HEK293 (cell line): ENCODE data around the gene ARTN.

Experiments used
- HOXC10 ChIP-seq: sonication (generic); formaldehyde crosslinking; IDR thresholded peaks from 2 replicates; pipeline ENCODE4 v1.8.1; 2023; ENCODE audit warnings: mild to moderate bottlenecking, missing genetic modification reagents
- HOXD13 ChIP-seq: sonication (generic); formaldehyde crosslinking; IDR thresholded peaks from 2 replicates; pipeline ENCODE4 v1.8.0; 2022; ENCODE audit warnings: missing genetic modification reagents, borderline replicate concordance
- IKZF3 ChIP-seq: fragments of 450-650 bp; IDR thresholded peaks from 2 replicates; pipeline ENCODE4 v1.5.0; 2018; ENCODE audit warnings: missing biosample characterization, mild to moderate bottlenecking, missing genetic modification characterization, moderate library complexity
- SCRT1 ChIP-seq: fragments of 450-650 bp; formaldehyde crosslinking; IDR thresholded peaks from 2 replicates; pipeline ENCODE4 v1.5.1; 2016; ENCODE audit warnings: missing biosample characterization, missing genetic modification characterization, borderline replicate concordance
- TRIM28 ChIP-seq: IDR thresholded peaks from 2 replicates; pipeline ENCODE4 v1.6.1; 2011; ENCODE audit warnings: low read length, control low read depth, borderline replicate concordance
- ZBTB7A ChIP-seq: fragments of 450-650 bp; formaldehyde crosslinking; IDR thresholded peaks from 2 replicates; pipeline ENCODE4 v1.5.1; 2016; ENCODE audit warnings: low read depth, missing biosample characterization, missing genetic modification characterization
- ZNF133 ChIP-seq: fragments of 450-650 bp; formaldehyde crosslinking; IDR thresholded peaks from 2 replicates; pipeline ENCODE4 v1.5.1; 2016; ENCODE audit warnings: missing biosample characterization, missing genetic modification characterization
- ZNF184 ChIP-seq: fragments of 450-650 bp; IDR thresholded peaks from 2 replicates; pipeline ENCODE4 v1.5.1; 2018; ENCODE audit warnings: missing biosample characterization, mild to moderate bottlenecking, missing genetic modification characterization
- ZNF248 ChIP-seq: fragments of 450-650 bp; formaldehyde crosslinking; IDR thresholded peaks from 2 replicates; pipeline ENCODE4 v1.5.1; 2017; ENCODE audit warnings: missing biosample characterization, missing genetic modification characterization
- ZNF426 ChIP-seq: fragments of 450-650 bp; formaldehyde crosslinking; IDR thresholded peaks from 2 replicates; pipeline ENCODE4 v1.5.1; 2017; ENCODE audit warnings: missing biosample characterization, missing genetic modification characterization, mild to moderate bottlenecking, inconsistent platforms, moderate library complexity
- ZNF529 ChIP-seq: fragments of 450-650 bp; formaldehyde crosslinking; IDR thresholded peaks from 2 replicates; pipeline ENCODE4 v1.5.1; 2017; ENCODE audit warnings: missing genetic modification characterization, missing biosample characterization; ENCODE audit not compliant: insufficient replicate concordance
- ZNF621 ChIP-seq: fragments of 450-650 bp; formaldehyde crosslinking; IDR thresholded peaks from 2 replicates; pipeline ENCODE4 v1.5.1; 2017; ENCODE audit warnings: missing biosample characterization, missing genetic modification characterization
- ZNF629 ChIP-seq: fragments of 450-650 bp; formaldehyde crosslinking; IDR thresholded peaks from 2 replicates; pipeline ENCODE4 v1.5.1; 2017; ENCODE audit warnings: missing biosample characterization, missing genetic modification characterization
- ZNF670 ChIP-seq: fragments of 450-650 bp; formaldehyde crosslinking; IDR thresholded peaks from 2 replicates; pipeline ENCODE4 v1.5.1; 2016; ENCODE audit warnings: missing biosample characterization, missing genetic modification characterization, low read depth
- ZNF76 ChIP-seq: fragments of 450-650 bp; formaldehyde crosslinking; IDR thresholded peaks from 2 replicates; pipeline ENCODE4; 2016; ENCODE audit warnings: low read depth, missing biosample characterization, missing genetic modification characterization, borderline replicate concordance
- ZNF791 ChIP-seq: fragments of 450-650 bp; formaldehyde crosslinking; IDR thresholded peaks from 2 replicates; pipeline ENCODE4 v1.5.1; 2016; ENCODE audit warnings: missing biosample characterization, missing genetic modification characterization
- ZSCAN23 ChIP-seq: fragments of 450-650 bp; formaldehyde crosslinking; IDR thresholded peaks from 2 replicates; pipeline ENCODE4 v1.5.1; 2016; ENCODE audit warnings: missing biosample characterization, missing genetic modification characterization
- ZXDB ChIP-seq: fragments of 450-650 bp; formaldehyde crosslinking; IDR thresholded peaks from 2 replicates; pipeline ENCODE4 v1.5.1; 2016; ENCODE audit warnings: missing biosample characterization, missing genetic modification characterization
- TF ChIP-seq, protein P1 (sequence below): fragments of 450-650 bp; formaldehyde crosslinking; IDR thresholded peaks from 2 replicates; pipeline ENCODE4 v1.5.1; 2016; ENCODE audit warnings: missing biosample characterization, missing genetic modification characterization, low read depth
- TF ChIP-seq, protein P2 (sequence below): fragments of 450-650 bp; formaldehyde crosslinking; IDR thresholded peaks from 2 replicates; pipeline ENCODE4 v1.5.1; 2016; ENCODE audit warnings: missing biosample characterization, missing genetic modification characterization, borderline replicate concordance
- TF ChIP-seq, protein P3 (sequence below): fragments of 450-650 bp; formaldehyde crosslinking; IDR thresholded peaks from 2 replicates; pipeline ENCODE4 v1.5.1; 2016; ENCODE audit warnings: missing biosample characterization, missing genetic modification characterization
- TF ChIP-seq, protein P4 (sequence below): fragments of 450-650 bp; formaldehyde crosslinking; IDR thresholded peaks from 2 replicates; pipeline ENCODE4 v1.5.1; 2016; ENCODE audit warnings: missing biosample characterization, missing genetic modification characterization, low read depth
- TF ChIP-seq, protein P5 (sequence below): fragments of 450-650 bp; formaldehyde crosslinking; IDR thresholded peaks from 2 replicates; pipeline ENCODE4 v1.5.1; 2016; ENCODE audit warnings: missing biosample characterization, missing genetic modification characterization
- TF ChIP-seq, protein P6 (sequence below): fragments of 450-650 bp; formaldehyde crosslinking; IDR thresholded peaks from 2 replicates; pipeline ENCODE4 v1.5.1; 2016; ENCODE audit warnings: missing biosample characterization, missing genetic modification characterization
- TF ChIP-seq, protein P7 (sequence below): fragments of 450-650 bp; formaldehyde crosslinking; IDR thresholded peaks from 2 replicates; pipeline ENCODE4 v1.5.1; 2016; ENCODE audit warnings: missing biosample characterization, missing genetic modification characterization

Gene ARTN

DNA sequence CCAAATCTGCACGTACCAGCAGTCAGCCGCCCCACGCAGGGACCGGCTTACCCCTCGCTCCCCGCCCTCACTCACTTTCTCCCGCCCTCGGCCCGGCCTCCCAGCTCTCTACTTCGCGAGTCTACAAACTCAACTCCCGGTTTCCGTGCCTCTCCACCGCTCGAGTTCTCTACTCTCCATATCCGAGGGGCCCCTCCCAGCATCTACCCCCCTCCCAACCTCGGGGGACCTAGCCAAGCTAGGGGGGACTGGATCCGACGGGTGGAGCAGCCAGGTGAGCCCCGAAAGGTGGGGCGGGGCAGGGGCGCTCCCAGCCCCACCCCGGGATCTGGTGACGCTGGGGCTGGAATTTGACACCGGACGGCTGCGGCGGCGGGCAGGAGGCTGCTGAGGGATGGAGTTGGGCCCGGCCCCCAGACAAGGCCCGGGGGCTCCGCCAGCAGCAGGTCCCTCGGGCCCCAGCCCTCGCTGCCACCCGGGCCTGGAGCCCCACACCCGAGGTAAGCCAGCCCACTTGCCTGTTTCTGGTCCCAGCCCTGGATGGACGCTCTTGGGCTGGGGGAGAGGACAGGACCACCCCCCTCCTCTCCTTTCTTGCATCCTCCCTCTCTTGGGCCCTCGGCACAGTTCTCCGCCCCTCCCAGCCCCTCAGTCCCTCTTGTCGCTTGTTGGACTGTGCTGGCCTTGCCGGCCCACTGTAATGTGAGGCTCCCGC is at the start of gene ARTN (continued):
- TF ChIP-seq, protein P1, sequence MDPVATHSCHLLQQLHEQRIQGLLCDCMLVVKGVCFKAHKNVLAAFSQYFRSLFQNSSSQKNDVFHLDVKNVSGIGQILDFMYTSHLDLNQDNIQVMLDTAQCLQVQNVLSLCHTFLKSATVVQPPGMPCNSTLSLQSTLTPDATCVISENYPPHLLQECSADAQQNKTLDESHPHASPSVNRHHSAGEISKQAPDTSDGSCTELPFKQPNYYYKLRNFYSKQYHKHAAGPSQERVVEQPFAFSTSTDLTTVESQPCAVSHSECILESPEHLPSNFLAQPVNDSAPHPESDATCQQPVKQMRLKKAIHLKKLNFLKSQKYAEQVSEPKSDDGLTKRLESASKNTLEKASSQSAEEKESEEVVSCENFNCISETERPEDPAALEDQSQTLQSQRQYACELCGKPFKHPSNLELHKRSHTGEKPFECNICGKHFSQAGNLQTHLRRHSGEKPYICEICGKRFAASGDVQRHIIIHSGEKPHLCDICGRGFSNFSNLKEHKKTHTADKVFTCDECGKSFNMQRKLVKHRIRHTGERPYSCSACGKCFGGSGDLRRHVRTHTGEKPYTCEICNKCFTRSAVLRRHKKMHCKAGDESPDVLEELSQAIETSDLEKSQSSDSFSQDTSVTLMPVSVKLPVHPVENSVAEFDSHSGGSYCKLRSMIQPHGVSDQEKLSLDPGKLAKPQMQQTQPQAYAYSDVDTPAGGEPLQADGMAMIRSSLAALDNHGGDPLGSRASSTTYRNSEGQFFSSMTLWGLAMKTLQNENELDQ = no peak
- TF ChIP-seq ZNF76 (tag by site-specific recombination) = no peak
- TF ChIP-seq ZBTB7A (tag by site-specific recombination) = no peak
- TF ChIP-seq ZNF621 (tag by site-specific recombination) = no peak
- no peak for TF ChIP-seq ZNF248 (tag by site-specific recombination)
- TF ChIP-seq ZNF670 (tag by site-specific recombination) = no peak
- no peak for TF ChIP-seq SCRT1
- TF ChIP-seq ZNF791 = no peak
- peak; percentile 34; the same call in 1 of the 2 replicates for TF ChIP-seq ZNF629
- TF ChIP-seq ZNF426 (tag by site-specific recombination) = no peak
- no peak for TF ChIP-seq ZNF133 (tag by site-specific recombination)
- TF ChIP-seq, protein P2, sequence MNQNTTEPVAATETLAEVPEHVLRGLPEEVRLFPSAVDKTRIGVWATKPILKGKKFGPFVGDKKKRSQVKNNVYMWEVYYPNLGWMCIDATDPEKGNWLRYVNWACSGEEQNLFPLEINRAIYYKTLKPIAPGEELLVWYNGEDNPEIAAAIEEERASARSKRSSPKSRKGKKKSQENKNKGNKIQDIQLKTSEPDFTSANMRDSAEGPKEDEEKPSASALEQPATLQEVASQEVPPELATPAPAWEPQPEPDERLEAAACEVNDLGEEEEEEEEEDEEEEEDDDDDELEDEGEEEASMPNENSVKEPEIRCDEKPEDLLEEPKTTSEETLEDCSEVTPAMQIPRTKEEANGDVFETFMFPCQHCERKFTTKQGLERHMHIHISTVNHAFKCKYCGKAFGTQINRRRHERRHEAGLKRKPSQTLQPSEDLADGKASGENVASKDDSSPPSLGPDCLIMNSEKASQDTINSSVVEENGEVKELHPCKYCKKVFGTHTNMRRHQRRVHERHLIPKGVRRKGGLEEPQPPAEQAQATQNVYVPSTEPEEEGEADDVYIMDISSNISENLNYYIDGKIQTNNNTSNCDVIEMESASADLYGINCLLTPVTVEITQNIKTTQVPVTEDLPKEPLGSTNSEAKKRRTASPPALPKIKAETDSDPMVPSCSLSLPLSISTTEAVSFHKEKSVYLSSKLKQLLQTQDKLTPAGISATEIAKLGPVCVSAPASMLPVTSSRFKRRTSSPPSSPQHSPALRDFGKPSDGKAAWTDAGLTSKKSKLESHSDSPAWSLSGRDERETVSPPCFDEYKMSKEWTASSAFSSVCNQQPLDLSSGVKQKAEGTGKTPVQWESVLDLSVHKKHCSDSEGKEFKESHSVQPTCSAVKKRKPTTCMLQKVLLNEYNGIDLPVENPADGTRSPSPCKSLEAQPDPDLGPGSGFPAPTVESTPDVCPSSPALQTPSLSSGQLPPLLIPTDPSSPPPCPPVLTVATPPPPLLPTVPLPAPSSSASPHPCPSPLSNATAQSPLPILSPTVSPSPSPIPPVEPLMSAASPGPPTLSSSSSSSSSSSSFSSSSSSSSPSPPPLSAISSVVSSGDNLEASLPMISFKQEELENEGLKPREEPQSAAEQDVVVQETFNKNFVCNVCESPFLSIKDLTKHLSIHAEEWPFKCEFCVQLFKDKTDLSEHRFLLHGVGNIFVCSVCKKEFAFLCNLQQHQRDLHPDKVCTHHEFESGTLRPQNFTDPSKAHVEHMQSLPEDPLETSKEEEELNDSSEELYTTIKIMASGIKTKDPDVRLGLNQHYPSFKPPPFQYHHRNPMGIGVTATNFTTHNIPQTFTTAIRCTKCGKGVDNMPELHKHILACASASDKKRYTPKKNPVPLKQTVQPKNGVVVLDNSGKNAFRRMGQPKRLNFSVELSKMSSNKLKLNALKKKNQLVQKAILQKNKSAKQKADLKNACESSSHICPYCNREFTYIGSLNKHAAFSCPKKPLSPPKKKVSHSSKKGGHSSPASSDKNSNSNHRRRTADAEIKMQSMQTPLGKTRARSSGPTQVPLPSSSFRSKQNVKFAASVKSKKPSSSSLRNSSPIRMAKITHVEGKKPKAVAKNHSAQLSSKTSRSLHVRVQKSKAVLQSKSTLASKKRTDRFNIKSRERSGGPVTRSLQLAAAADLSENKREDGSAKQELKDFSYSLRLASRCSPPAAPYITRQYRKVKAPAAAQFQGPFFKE = no peak
- TF ChIP-seq IKZF3 (tag by site-specific recombination) = peak; percentile 73; the same call in 1 of the 2 replicates
- TF ChIP-seq ZNF184 (tag by site-specific recombination) = no peak
- TF ChIP-seq, protein P3, sequence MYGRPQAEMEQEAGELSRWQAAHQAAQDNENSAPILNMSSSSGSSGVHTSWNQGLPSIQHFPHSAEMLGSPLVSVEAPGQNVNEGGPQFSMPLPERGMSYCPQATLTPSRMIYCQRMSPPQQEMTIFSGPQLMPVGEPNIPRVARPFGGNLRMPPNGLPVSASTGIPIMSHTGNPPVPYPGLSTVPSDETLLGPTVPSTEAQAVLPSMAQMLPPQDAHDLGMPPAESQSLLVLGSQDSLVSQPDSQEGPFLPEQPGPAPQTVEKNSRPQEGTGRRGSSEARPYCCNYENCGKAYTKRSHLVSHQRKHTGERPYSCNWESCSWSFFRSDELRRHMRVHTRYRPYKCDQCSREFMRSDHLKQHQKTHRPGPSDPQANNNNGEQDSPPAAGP (tag by site-specific recombination) = 0 out of 2 replicates have a peak, but pooled peaks have one; percentile 43
- TF ChIP-seq, protein P4, sequence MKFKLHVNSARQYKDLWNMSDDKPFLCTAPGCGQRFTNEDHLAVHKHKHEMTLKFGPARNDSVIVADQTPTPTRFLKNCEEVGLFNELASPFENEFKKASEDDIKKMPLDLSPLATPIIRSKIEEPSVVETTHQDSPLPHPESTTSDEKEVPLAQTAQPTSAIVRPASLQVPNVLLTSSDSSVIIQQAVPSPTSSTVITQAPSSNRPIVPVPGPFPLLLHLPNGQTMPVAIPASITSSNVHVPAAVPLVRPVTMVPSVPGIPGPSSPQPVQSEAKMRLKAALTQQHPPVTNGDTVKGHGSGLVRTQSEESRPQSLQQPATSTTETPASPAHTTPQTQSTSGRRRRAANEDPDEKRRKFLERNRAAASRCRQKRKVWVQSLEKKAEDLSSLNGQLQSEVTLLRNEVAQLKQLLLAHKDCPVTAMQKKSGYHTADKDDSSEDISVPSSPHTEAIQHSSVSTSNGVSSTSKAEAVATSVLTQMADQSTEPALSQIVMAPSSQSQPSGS (tag by site-specific recombination) = no peak
- TF ChIP-seq HOXD13 (CRISPR knock-in tag) = no peak
- no peak for TF ChIP-seq HOXC10 (CRISPR knock-in tag)
- TF ChIP-seq, protein P5, sequence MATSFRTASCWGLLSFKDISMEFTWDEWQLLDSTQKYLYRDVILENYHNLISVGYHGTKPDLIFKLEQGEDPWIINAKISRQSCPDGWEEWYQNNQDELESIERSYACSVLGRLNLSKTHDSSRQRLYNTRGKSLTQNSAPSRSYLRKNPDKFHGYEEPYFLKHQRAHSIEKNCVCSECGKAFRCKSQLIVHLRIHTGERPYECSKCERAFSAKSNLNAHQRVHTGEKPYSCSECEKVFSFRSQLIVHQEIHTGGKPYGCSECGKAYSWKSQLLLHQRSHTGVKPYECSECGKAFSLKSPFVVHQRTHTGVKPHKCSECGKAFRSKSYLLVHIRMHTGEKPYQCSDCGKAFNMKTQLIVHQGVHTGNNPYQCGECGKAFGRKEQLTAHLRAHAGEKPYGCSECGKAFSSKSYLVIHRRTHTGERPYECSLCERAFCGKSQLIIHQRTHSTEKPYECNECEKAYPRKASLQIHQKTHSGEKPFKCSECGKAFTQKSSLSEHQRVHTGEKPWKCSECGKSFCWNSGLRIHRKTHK (tag by site-specific recombination) = no peak
- TF ChIP-seq ZXDB = peak; percentile 71; the same call in 1 of the 2 replicates
- no peak for TF ChIP-seq ZSCAN23 (tag by site-specific recombination)
- no peak for TF ChIP-seq ZNF529 (tag by site-specific recombination)
- no peak for TF ChIP-seq TRIM28
- TF ChIP-seq, protein P6, sequence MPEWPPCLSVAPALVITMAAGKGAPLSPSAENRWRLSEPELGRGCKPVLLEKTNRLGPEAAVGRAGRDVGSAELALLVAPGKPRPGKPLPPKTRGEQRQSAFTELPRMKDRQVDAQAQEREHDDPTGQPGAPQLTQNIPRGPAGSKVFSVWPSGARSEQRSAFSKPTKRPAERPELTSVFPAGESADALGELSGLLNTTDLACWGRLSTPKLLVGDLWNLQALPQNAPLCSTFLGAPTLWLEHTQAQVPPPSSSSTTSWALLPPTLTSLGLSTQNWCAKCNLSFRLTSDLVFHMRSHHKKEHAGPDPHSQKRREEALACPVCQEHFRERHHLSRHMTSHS (tag by site-specific recombination) = no peak
- TF ChIP-seq, protein P7, sequence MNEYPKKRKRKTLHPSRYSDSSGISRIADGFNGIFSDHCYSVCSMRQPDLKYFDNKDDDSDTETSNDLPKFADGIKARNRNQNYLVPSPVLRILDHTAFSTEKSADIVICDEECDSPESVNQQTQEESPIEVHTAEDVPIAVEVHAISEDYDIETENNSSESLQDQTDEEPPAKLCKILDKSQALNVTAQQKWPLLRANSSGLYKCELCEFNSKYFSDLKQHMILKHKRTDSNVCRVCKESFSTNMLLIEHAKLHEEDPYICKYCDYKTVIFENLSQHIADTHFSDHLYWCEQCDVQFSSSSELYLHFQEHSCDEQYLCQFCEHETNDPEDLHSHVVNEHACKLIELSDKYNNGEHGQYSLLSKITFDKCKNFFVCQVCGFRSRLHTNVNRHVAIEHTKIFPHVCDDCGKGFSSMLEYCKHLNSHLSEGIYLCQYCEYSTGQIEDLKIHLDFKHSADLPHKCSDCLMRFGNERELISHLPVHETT (tag by site-specific recombination) = no peak
